Naive thymus-derived CD4-positive, alpha-beta T cell (primary cell): ENCODE data around the gene IQCK. TPM values are rescaled to one million over a fixed set of nuclear protein-coding genes. Genes with fewer than 3 reads are reported as not detected.

Experiments
- ATAC-seq: fragments of 150-1000 bp; cut with Tn5 transposase; 2 replicates; pipeline ENCODE4 v1.10.0; 2021; ENCODE audit warnings: mild to moderate bottlenecking, moderate library complexity
- CTCF ChIA-PET: fragments of 350-600 bp; sonication (Branson Sonifier 250); formaldehyde crosslinking; loops from one replicate; lab custom pipeline; 2021; ENCODE audit warnings: antibody characterized with exemption; lab: Charles Lee
- POLR2A ChIA-PET: fragments of 350-600 bp; sonication (Branson Sonifier 250); formaldehyde crosslinking; loops from one replicate; lab custom pipeline; 2021; ENCODE audit warnings: antibody characterized with exemption, inconsistent platforms; lab: Charles Lee
- DNase-seq, 9 donors: peaks; one replicate each; pipeline versions ENCODE4 v3.0.0 to v3.0.0-alpha.2; 2020 to 2022; ENCODE audit warnings: mixed read lengths in 1 of 9
- H3K27ac ChIP-seq: one replicate; pipeline ENCODE4 v1.7.0; 2013; ENCODE audit warnings: mild to moderate bottlenecking, low read depth, low read length, moderate library complexity
- H3K27me3 ChIP-seq, 2 donors: one replicate each; pipeline ENCODE4 v1.7.0; 2013; ENCODE audit warnings: low read length in 2 of 2, mild to moderate bottlenecking in 2 of 2, moderate library complexity in 2 of 2; ENCODE audit not compliant: control insufficient read depth in 2 of 2, insufficient read depth in 2 of 2
- H3K36me3 ChIP-seq, 3 experiments: 1 replicate in 2 of 3; 2 replicates in 1 of 3; pipeline ENCODE4 v1.7.0; 2013; ENCODE audit warnings: low read length in 3 of 3, mild to moderate bottlenecking in 3 of 3, moderate library complexity in 1 of 3; ENCODE audit not compliant: insufficient read depth in 3 of 3, control insufficient read depth in 2 of 3
- H3K4me1 ChIP-seq, 2 donors: one replicate each; pipeline ENCODE4 v1.7.0; 2013; ENCODE audit warnings: low read length in 2 of 2, mild to moderate bottlenecking in 2 of 2, moderate library complexity in 1 of 2; ENCODE audit not compliant: control insufficient read depth in 2 of 2, insufficient read depth in 2 of 2
- H3K4me3 ChIP-seq: 2 replicates; pipeline ENCODE4 v1.7.0; 2013; ENCODE audit warnings: mild to moderate bottlenecking, low read length
- H3K9me3 ChIP-seq, 3 experiments: 1 replicate in 2 of 3; 2 replicates in 1 of 3; pipeline ENCODE4 v1.7.0; 2013; ENCODE audit warnings: low read length in 3 of 3; ENCODE audit not compliant: control insufficient read depth in 2 of 3
- H3K27ac Mint-ChIP-seq, 9 donors: one replicate each; pipeline ENCODE4 v1.8.0; 2020 to 2022; ENCODE audit warnings: mixed read lengths in 9 of 9, mild to moderate bottlenecking in 8 of 9, moderate library complexity in 5 of 9, inconsistent platforms in 2 of 9
- H3K27me3 Mint-ChIP-seq, 5 donors: one replicate each; pipeline ENCODE4 v1.8.0; 2021 to 2022; ENCODE audit warnings: mixed read lengths in 5 of 5, mild to moderate bottlenecking in 1 of 5
- H3K36me3 Mint-ChIP-seq, 5 donors: one replicate each; pipeline ENCODE4 v1.8.0; 2020 to 2022; ENCODE audit warnings: mixed read lengths in 5 of 5, mild to moderate bottlenecking in 3 of 5, inconsistent platforms in 1 of 5
- H3K4me1 Mint-ChIP-seq, 7 donors: one replicate each; pipeline ENCODE4 v1.8.0; 2020 to 2022; ENCODE audit warnings: mixed read lengths in 7 of 7, mild to moderate bottlenecking in 3 of 7, inconsistent platforms in 1 of 7
- H3K4me3 Mint-ChIP-seq, 10 donors: one replicate each; pipeline ENCODE4 v1.8.0; 2020 to 2022; ENCODE audit warnings: mild to moderate bottlenecking in 10 of 10, mixed read lengths in 10 of 10, moderate library complexity in 6 of 10, inconsistent platforms in 2 of 10
- H3K9me3 Mint-ChIP-seq, 11 donors: one replicate each; pipeline ENCODE4 v1.8.0; 2020 to 2022; ENCODE audit warnings: mixed read lengths in 11 of 11, mild to moderate bottlenecking in 4 of 11, inconsistent platforms in 1 of 11, moderate library complexity in 1 of 11
- intact Hi-C, 2 donors: fragments of 100-400 bp; cut with micrococcal nuclease; formaldehyde crosslinking; loops; one replicate each; pipeline ENCODE4 v1.15.1; 2023
- polyA plus RNA-seq, 2 donors: library from polyadenylated mRNA; unstranded; fragments of 300-500 nt; fragmentation: Illumina TruSeq; gene quantifications; one replicate each; pipeline ENCODE4 v1.2.3, GENCODE V29; 2021
- total RNA-seq, 6 experiments: library from RNA in 5 of 6; stranded (reverse) in 5 of 6; gene quantifications; 1 replicate in 5 of 6; 2 replicates in 1 of 6; pipeline ENCODE4 v1.2.3 and lab custom pipeline; 2021 to 2026

Gene IQCK
- total and polyA plus RNA-seq, 7 experiments from 2014 or later = 0.48 to 5.0 (median 3.4) TPM

GRCh38 chr16:19886073-19886941 lies 168.2 kb downstream of the IQCK start:
- H3K27ac Mint-ChIP-seq = peak overlapping the region in 6 of 9 donors; percentile 17 to 72 (median 52)
- H3K4me3 ChIP-seq = peak overlapping the region; percentile 70
- no peaks in the 10 kb centered on the region for H3K9me3 Mint-ChIP-seq
- intact Hi-C loops = loop anchor here (1.0 to 5.0 kb wide), 7 partner anchors 258 to 799 kb away; partner anchors contain the start of gene VPS35L (in 1 of the 2)
- H3K9me3 ChIP-seq = no peaks in the 10 kb centered on the region
- peaks cover 0 to 12% of the 10 kb centered on the region in 2 donors for H3K27me3 ChIP-seq
- no peak overlapping the region for H3K27ac ChIP-seq
- H3K4me1 ChIP-seq = peaks cover 9 to 23% of the 10 kb centered on the region in 2 donors
- ChIA-PET POLR2A (interaction anchor here (0.6 to 1.4 kb wide), 3 partner anchors 195 to 331 kb away, joined by 3 to 4 read pairs (median 4); partner anchors contain the start of gene VPS35L), CTCF (interaction anchor here (0.7 to 4.6 kb wide), 12 partner anchors 45 to 331 kb away, joined by 3 to 49 read pairs (median 4); partner anchors contain the start of gene VPS35L)
- no peaks in the 10 kb centered on the region for H3K36me3 Mint-ChIP-seq
- peaks cover 12 to 26% (median 22%) of the 10 kb centered on the region in 7 donors for H3K4me1 Mint-ChIP-seq
- ATAC-seq = peak; percentile 78
- DNase-seq = peak; percentile 66 to 85 (median 78)
- H3K27me3 Mint-ChIP-seq = peaks cover 4 to 39% (median 13%) of the 10 kb centered on the region in 5 donors
- no peaks in the 10 kb centered on the region for H3K36me3 ChIP-seq
- peak overlapping the region; percentile 84 to 96 (median 90) for H3K4me3 Mint-ChIP-seq

GRCh38 chr16:19888834-19889233 lies 170.8 kb downstream of the IQCK start:
- H3K36me3 Mint-ChIP-seq = no peaks in the 10 kb centered on the region
- Histone ChIP-seq H3K36me3 (no peaks in the 10 kb centered on the region), H3K27ac (no peak overlapping the region), H3K4me1 (peaks cover 9 to 13% of the 10 kb centered on the region in 2 donors), H3K9me3 (no peaks in the 10 kb centered on the region), H3K4me3 (no peak overlapping the region), H3K27me3 (peaks cover 0 to 7% of the 10 kb centered on the region in 2 donors)
- CTCF ChIA-PET = interaction anchor here (0.6 to 4.6 kb wide), 5 partner anchors 10 to 289 kb away, joined by 3 to 49 read pairs (median 3); no protein-coding TSS in a partner anchor
- no peak for ATAC-seq
- POLR2A ChIA-PET = no interaction called here
- H3K4me1 Mint-ChIP-seq = peaks cover 5 to 18% (median 16%) of the 10 kb centered on the region in 7 donors
- H3K9me3 Mint-ChIP-seq = no peaks in the 10 kb centered on the region
- H3K27me3 Mint-ChIP-seq = peaks cover 4 to 20% (median 13%) of the 10 kb centered on the region in 5 donors
- no peak overlapping the region for H3K27ac Mint-ChIP-seq
- DNase-seq = no peak
- intact Hi-C loops = loop anchor here in 1 of 2 donors (5.0 kb wide), 1 partner anchor 802 kb away; no protein-coding TSS in a partner anchor
- H3K4me3 Mint-ChIP-seq = no peak overlapping the region

GRCh38 chr16:19890901-19891300 lies 172.8 kb downstream of the IQCK start:
- Mint-ChIP-seq H3K27me3 (peaks cover 0 to 6% (median 4%) of the 10 kb centered on the region in 5 donors), H3K36me3 (no peaks in the 10 kb centered on the region), H3K27ac (no peak overlapping the region), H3K4me3 (no peak overlapping the region), H3K9me3 (no peaks in the 10 kb centered on the region), H3K4me1 (peaks cover 0 to 8% (median 7%) of the 10 kb centered on the region in 7 donors)
- CTCF ChIA-PET = interaction anchor here (1.4 kb wide), 1 partner anchor 289 kb away, joined by 5 read pairs; no protein-coding TSS in a partner anchor
- ATAC-seq (no peak), DNase-seq (no peak)
- Histone ChIP-seq H3K36me3 (no peaks in the 10 kb centered on the region), H3K4me3 (no peak overlapping the region), H3K27me3 (no peaks in the 10 kb centered on the region), H3K9me3 (no peaks in the 10 kb centered on the region), H3K27ac (no peak overlapping the region), H3K4me1 (peaks cover 1 to 3% of the 10 kb centered on the region in 2 donors)
- POLR2A ChIA-PET = no interaction called here
- intact Hi-C loops = no loop called here

GRCh38 chr16:19892902-19893301 lies 174.8 kb downstream of the IQCK start:
- Mint-ChIP-seq H3K4me1 (no peaks in the 10 kb centered on the region), H3K9me3 (no peaks in the 10 kb centered on the region), H3K27me3 (peaks cover 0 to 2% (median 0%) of the 10 kb centered on the region in 5 donors), H3K36me3 (no peaks in the 10 kb centered on the region), H3K27ac (no peak overlapping the region), H3K4me3 (no peak overlapping the region)
- DNase-seq (no peak), ATAC-seq (no peak)
- Histone ChIP-seq H3K4me3 (no peak overlapping the region), H3K4me1 (no peaks in the 10 kb centered on the region), H3K9me3 (no peaks in the 10 kb centered on the region), H3K27ac (no peak overlapping the region), H3K27me3 (no peaks in the 10 kb centered on the region), H3K36me3 (no peaks in the 10 kb centered on the region)
- ChIA-PET CTCF (no interaction called here), POLR2A (no interaction called here)
- intact Hi-C loops = no loop called here

- ChIA-PET POLR2A (no interaction called here), CTCF (no interaction called here)
- Mint-ChIP-seq H3K4me1 (peaks cover 0 to 5% (median 2%) of the 10 kb centered on the region in 7 donors), H3K27ac (no peak overlapping the region), H3K4me3 (no peak overlapping the region), H3K27me3 (peaks cover 4 to 9% (median 6%) of the 10 kb centered on the region in 5 donors), H3K36me3 (peaks cover 0 to 3% (median 0%) of the 10 kb centered on the region in 5 donors), H3K9me3 (no peaks in the 10 kb centered on the region)
- Histone ChIP-seq H3K36me3 (no peaks in the 10 kb centered on the region), H3K4me3 (no peak overlapping the region), H3K9me3 (no peaks in the 10 kb centered on the region), H3K27ac (no peak overlapping the region), H3K4me1 (no peaks in the 10 kb centered on the region), H3K27me3 (no peaks in the 10 kb centered on the region)
- no peak for DNase-seq
- no peak for ATAC-seq
- intact Hi-C loops = no loop called here
Observed at GRCh38 chr16:19894586-19894985, 176.5 kb downstream of the IQCK start.

GRCh38 chr16:19896951-19897350 lies 178.9 kb downstream of the IQCK start:
- H3K36me3 Mint-ChIP-seq = peaks cover 0 to 3% (median 0%) of the 10 kb centered on the region in 5 donors
- H3K27ac Mint-ChIP-seq = no peak overlapping the region
- Histone ChIP-seq H3K4me1 (no peaks in the 10 kb centered on the region), H3K4me3 (no peak overlapping the region), H3K27me3 (no peaks in the 10 kb centered on the region), H3K9me3 (no peaks in the 10 kb centered on the region), H3K27ac (no peak overlapping the region), H3K36me3 (no peaks in the 10 kb centered on the region)
- intact Hi-C loops = no loop called here
- ChIA-PET CTCF (no interaction called here), POLR2A (no interaction called here)
- peaks cover 4 to 9% (median 6%) of the 10 kb centered on the region in 5 donors for H3K27me3 Mint-ChIP-seq
- no peak for ATAC-seq
- no peak overlapping the region for H3K4me3 Mint-ChIP-seq
- no peaks in the 10 kb centered on the region for H3K9me3 Mint-ChIP-seq
- no peak for DNase-seq
- peaks cover 0 to 5% (median 2%) of the 10 kb centered on the region in 7 donors for H3K4me1 Mint-ChIP-seq
